ENCODE measurements around the gene TAF4B.
"Not testable (repeated sequence)": the region's sequence is repeated elsewhere in the genome, so short reads cannot be mapped to it uniquely, and the experiment has no call there.

TAF4B gene

GRCh38 chr18:26238718-26239117 lies 12.5 kb downstream of the TAF4B start:
- not testable (repeated sequence) for DNase-seq (ENCODE audit: low spot score)

GRCh38 chr18:26242392-26242791 lies 16.1 kb downstream of the TAF4B start:
- not testable (repeated sequence) for DNase-seq (ENCODE audit: low spot score)

- DNase-seq (ENCODE audit: low spot score), result not testable (repeated sequence)
Measured at GRCh38 chr18:26245434-26245833, 19.2 kb downstream of the TAF4B start.

GRCh38 chr18:26252411-26252810 lies 26.2 kb downstream of the TAF4B start:
- DNase-seq (ENCODE audit: low spot score), result no peak

- not testable (repeated sequence) for DNase-seq (ENCODE audit: low spot score)
Measured at GRCh38 chr18:26254808-26255207, 28.6 kb downstream of the TAF4B start.

GRCh38 chr18:26255695-26256622 lies 29.7 kb downstream of the TAF4B start:
- no peak for DNase-seq (ENCODE audit: low spot score)

- DNase-seq (ENCODE audit: low spot score), result no peak
Measured at GRCh38 chr18:26258711-26259110, 32.5 kb downstream of the TAF4B start.

- DNase-seq (ENCODE audit: low spot score), result not testable (repeated sequence)
Measured at GRCh38 chr18:26259416-26259815, 33.2 kb downstream of the TAF4B start.

- DNase-seq (ENCODE audit: low spot score), result no peak
Measured at GRCh38 chr18:26262156-26262555, 35.9 kb downstream of the TAF4B start.

GRCh38 chr18:26267357-26267930 lies 41.2 kb downstream of the TAF4B start:
- no peak for DNase-seq (ENCODE audit: low spot score)

- DNase-seq (ENCODE audit: low spot score), result no peak
Measured at GRCh38 chr18:26268454-26268853, 42.2 kb downstream of the TAF4B start.

- no peak for DNase-seq (ENCODE audit: low spot score)
Measured at GRCh38 chr18:26271917-26272549, 45.8 kb downstream of the TAF4B start.

GRCh38 chr18:26277374-26277773 lies 51.1 kb downstream of the TAF4B start:
- no peak for DNase-seq (ENCODE audit: low spot score)

GRCh38 chr18:26279428-26279827 lies 53.2 kb downstream of the TAF4B start:
- no peak for DNase-seq (ENCODE audit: low spot score)

- no peak for DNase-seq (ENCODE audit: low spot score)
Measured at GRCh38 chr18:26286008-26286407, 59.8 kb downstream of the TAF4B start.

GRCh38 chr18:26287644-26288043 lies 61.4 kb downstream of the TAF4B start:
- DNase-seq (ENCODE audit: low spot score), result no peak

GRCh38 chr18:26290385-26290784 lies 64.1 kb downstream of the TAF4B start:
- DNase-seq (ENCODE audit: low spot score), result no peak

- DNase-seq (ENCODE audit: low spot score), result no peak
Measured at GRCh38 chr18:26293982-26294381, 67.7 kb downstream of the TAF4B start.

- DNase-seq (ENCODE audit: low spot score), result no peak
Measured at GRCh38 chr18:26298107-26298506, 71.9 kb downstream of the TAF4B start.

- DNase-seq (ENCODE audit: low spot score), result no peak
Measured at GRCh38 chr18:26301681-26302080, 75.4 kb downstream of the TAF4B start.

- DNase-seq (ENCODE audit: low spot score), result not testable (repeated sequence)
Measured at GRCh38 chr18:26303222-26303621, 77.0 kb downstream of the TAF4B start.

GRCh38 chr18:26304511-26304910 lies 78.3 kb downstream of the TAF4B start:
- no peak for DNase-seq (ENCODE audit: low spot score)
